Upper lobe of right lung (tissue), 1 donor: ENCODE measurements around the gene RNF133. TPM values are rescaled to one million over a fixed set of nuclear protein-coding genes. Genes with fewer than 3 reads are reported as not detected.
"Not testable (repeated sequence)": the region's sequence is repeated elsewhere in the genome, so short reads cannot be mapped to it uniquely, and the experiment has no call there.

ENCODE experiments used
- ATAC-seq: fragments of 200-7000 bp; cut with Tn5 transposase; one replicate; pipeline ENCODE4 v1.9.1; 2020; ENCODE audit warnings: mild to moderate bottlenecking, moderate library complexity
- DNase-seq: peaks from one replicate; pipeline ENCODE4 v3.0.0-alpha.2; 2020
- H3K27ac ChIP-seq: fragments of 200-600 bp; one replicate; pipeline ENCODE4 v1.8.0; 2022
- H3K27me3 ChIP-seq: fragments of 200-600 bp; one replicate; pipeline ENCODE4 v1.8.0; 2022; ENCODE audit warnings: mild to moderate bottlenecking
- H3K36me3 ChIP-seq: fragments of 200-600 bp; one replicate; pipeline ENCODE4 v1.8.0; 2022
- H3K4me1 ChIP-seq: fragments of 200-600 bp; one replicate; pipeline ENCODE4 v1.8.0; 2022
- H3K4me3 ChIP-seq: fragments of 200-600 bp; one replicate; pipeline ENCODE4 v1.8.0; 2022; ENCODE audit warnings: mild to moderate bottlenecking
- H3K9me3 ChIP-seq: fragments of 200-600 bp; one replicate; pipeline ENCODE4 v1.8.0; 2022
- intact Hi-C: fragments of 100-400 bp; cut with DNase I; formaldehyde crosslinking; loops from one replicate; pipeline ENCODE4 v1.11.0; 2022
- total RNA-seq: library from RNA; stranded (reverse); fragmentation: NEBNext Ultra II Directional; extraction: Animal tissue kit (Norgen Biotek cat#: 25700); gene quantifications from one replicate; pipeline ENCODE4 v1.2.1, GENCODE V29; 2021
- TF ChIP-seq, protein P1 (sequence below): fragments of 200-600 bp; IDR thresholded peaks from one replicate; pipeline ENCODE4 v1.8.0; 2022; ENCODE audit warnings: antibody characterized with exemption
- donor health status: DM: no; HTN: yes; CAD: no; lungs with severe emphysema.

RNF133 gene
- total RNA-seq, 1 donor from 2014 or later = 1.2 TPM

DNA sequence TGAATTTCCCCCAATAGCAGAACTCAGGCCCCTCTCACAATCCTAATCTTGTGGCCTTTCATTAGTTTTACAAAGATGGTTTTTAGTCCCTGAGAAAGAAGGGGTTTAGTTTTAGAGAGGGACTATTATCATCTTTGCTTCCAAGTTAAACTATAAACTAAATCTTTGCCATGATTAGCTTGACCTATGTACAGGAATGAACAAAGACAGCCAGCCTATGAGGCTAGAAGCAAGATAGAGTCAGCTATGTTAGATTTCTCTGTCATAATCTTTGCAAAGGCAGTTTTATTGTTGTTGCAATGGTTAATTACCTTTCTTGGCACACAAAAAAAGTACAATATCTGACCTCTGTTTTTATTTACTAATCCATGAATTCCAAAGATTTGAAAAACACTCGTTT, 19.1 kb downstream of the RNF133 start:
- TF ChIP-seq, protein P1, sequence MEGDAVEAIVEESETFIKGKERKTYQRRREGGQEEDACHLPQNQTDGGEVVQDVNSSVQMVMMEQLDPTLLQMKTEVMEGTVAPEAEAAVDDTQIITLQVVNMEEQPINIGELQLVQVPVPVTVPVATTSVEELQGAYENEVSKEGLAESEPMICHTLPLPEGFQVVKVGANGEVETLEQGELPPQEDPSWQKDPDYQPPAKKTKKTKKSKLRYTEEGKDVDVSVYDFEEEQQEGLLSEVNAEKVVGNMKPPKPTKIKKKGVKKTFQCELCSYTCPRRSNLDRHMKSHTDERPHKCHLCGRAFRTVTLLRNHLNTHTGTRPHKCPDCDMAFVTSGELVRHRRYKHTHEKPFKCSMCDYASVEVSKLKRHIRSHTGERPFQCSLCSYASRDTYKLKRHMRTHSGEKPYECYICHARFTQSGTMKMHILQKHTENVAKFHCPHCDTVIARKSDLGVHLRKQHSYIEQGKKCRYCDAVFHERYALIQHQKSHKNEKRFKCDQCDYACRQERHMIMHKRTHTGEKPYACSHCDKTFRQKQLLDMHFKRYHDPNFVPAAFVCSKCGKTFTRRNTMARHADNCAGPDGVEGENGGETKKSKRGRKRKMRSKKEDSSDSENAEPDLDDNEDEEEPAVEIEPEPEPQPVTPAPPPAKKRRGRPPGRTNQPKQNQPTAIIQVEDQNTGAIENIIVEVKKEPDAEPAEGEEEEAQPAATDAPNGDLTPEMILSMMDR = no peak
- H3K4me3 ChIP-seq = no peak overlapping the region
- H3K36me3 ChIP-seq = no peaks in the 10 kb centered on the region
- H3K27me3 ChIP-seq = no peaks in the 10 kb centered on the region
- no peak for DNase-seq
- peaks cover 3% of the 10 kb centered on the region for H3K4me1 ChIP-seq
- ATAC-seq = no peak
- intact Hi-C loops = no loop called here
- peak overlapping the region; percentile 56 for H3K27ac ChIP-seq
- H3K9me3 ChIP-seq = no peaks in the 10 kb centered on the region

DNA sequence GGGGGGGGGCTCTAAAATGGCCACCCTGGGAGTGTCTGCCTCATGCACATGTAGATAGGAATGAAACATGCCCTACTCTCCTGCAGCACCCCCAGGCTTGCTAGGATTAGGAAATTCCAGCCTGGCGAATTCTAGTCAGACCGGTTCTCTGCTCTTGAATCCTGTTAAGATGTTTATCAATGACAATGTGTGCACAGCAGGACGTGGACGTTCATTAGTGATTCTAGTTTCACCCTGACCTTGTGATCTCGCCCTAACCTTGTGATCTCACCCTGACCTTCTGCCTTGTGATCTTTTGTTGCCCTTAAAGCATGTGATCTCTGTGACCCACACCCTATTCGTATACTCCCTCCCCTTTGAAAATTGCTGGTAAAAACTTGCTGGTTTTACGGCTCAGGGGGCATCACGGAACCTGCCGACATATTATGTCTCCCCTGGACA, 19.6 kb downstream of the RNF133 start:
- peak; percentile 75 for ATAC-seq
- H3K4me3 ChIP-seq, H3K9me3 ChIP-seq, H3K4me1 ChIP-seq, H3K27me3 ChIP-seq, intact Hi-C loops, H3K36me3 ChIP-seq, DNase-seq: not testable (repeated sequence)
- H3K27ac ChIP-seq = peak overlapping the region; percentile 56

DNA sequence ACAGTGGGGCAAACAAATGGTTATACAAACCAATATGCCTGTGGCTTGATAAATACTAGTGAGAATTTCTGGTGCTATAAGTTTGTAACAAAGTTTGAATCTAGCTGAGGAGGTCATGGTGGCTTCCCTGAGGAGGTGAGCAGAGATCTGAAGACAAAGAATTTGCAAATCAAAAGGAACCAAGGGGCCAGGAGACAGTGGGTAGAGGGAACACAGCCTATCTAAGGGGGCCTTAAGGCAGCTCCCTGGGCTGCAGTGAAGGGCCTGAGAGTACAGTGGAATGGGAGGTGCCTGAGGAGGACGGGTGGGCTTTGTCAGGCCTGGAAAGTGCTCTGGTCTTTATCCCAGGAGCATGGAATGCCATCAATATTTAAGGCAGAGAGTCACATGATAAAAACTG, 21.8 kb downstream of the RNF133 start:
- TF ChIP-seq, protein P1 = no peak
- Histone ChIP-seq H3K27me3 (no peaks in the 10 kb centered on the region), H3K9me3 (no peaks in the 10 kb centered on the region), H3K36me3 (no peaks in the 10 kb centered on the region), H3K4me3 (no peak overlapping the region), H3K4me1 (peaks cover 11% of the 10 kb centered on the region), H3K27ac (no peak overlapping the region)
- ATAC-seq (no peak), DNase-seq (no peak)
- intact Hi-C loops = no loop called here

DNA sequence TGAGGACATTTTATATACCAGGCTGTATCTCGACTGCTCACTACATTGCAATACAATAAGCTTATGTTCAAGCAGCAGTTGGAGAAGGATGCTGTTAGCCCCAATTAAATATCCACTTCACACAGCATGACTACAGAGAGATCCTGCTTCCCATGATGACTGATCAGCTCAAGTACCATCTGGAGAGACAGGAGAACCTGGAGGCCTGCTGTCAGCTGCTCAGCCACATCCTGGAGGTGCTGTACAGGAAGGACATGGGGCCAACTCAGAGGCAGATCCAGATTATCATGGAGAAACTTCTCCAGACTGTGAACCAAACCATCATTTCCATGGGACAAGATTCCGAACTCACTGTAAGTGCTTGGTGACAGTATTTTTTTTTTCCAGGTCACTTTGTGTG, 22.5 kb downstream of the RNF133 start:
- Histone ChIP-seq H3K4me1 (peaks cover 11% of the 10 kb centered on the region), H3K36me3 (no peaks in the 10 kb centered on the region), H3K4me3 (no peak overlapping the region), H3K27me3 (no peaks in the 10 kb centered on the region), H3K27ac (no peak overlapping the region), H3K9me3 (no peaks in the 10 kb centered on the region)
- ATAC-seq (no peak), DNase-seq (no peak)
- TF ChIP-seq, protein P1 = no peak
- intact Hi-C loops = no loop called here

DNA sequence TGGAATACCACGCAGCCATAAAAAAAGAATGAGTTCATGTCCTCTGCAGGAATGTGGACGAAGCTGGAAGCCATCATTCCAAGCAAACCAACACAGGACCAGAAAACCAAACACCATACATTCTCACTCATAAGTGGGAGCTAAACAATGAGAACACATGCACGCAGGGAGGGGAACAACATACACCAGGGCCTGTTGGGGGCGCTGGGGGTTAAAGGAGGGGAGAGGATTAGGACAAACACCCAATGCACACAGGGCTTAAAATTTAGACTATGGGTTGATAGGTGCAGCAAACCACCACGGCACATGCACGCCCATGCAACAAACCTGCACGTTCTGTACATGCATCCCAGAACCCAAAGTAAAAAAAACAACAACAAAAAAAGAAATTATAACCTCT, 23.3 kb downstream of the RNF133 start:
- Histone ChIP-seq H3K27ac (no peak overlapping the region), H3K9me3 (no peaks in the 10 kb centered on the region), H3K36me3 (no peaks in the 10 kb centered on the region), H3K4me1 (peaks cover 11% of the 10 kb centered on the region), H3K4me3 (no peak overlapping the region), H3K27me3 (no peaks in the 10 kb centered on the region)
- TF ChIP-seq, protein P1 = no peak
- DNase-seq (no peak), ATAC-seq (no peak)
- intact Hi-C loops = no loop called here

DNA sequence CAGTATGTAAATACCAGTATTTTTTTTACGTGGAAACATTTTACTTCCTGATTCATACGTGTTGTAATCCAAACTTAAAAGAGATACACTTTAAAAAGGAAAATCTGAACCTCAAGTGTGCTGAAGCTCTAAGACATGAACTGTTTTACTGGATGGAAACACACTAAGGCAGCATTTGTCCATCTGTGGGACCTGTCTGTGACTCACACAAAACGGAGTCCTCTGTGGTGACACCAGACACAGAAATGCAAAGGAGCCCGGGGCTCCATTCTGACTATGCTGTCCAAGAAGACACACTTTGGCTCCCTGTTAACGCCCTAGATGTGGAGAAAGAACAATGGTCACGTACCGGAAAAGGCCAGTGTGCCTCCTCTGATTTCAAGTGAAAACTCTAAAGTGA, 23.9 kb downstream of the RNF133 start:
- peak overlapping the region; percentile 21 for H3K4me3 ChIP-seq

More for the DNA sequence above, 23.9 kb downstream of the RNF133 start:
- DNase-seq (no peak), ATAC-seq (no peak)
- intact Hi-C loops = no loop called here
- Histone ChIP-seq H3K9me3 (no peaks in the 10 kb centered on the region), H3K27ac (no peak overlapping the region), H3K27me3 (no peaks in the 10 kb centered on the region), H3K4me1 (peaks cover 11% of the 10 kb centered on the region), H3K36me3 (no peaks in the 10 kb centered on the region)
- TF ChIP-seq, protein P1 = no peak
